GM03348 (cell line): Measurements from ENCODE around the gene RABEP2.
"Not testable (repeated sequence)": the region's sequence is repeated elsewhere in the genome, so short reads cannot be mapped to it uniquely, and the experiment has no call there.

Source experiments
- DNase-seq: peaks from one replicate; pipeline ENCODE4 v3.0.0; 2012; ENCODE audit warnings: low spot score

The RABEP2 gene

GRCh38 chr16:28879261-28879840, 45.7 kb downstream of the RABEP2 start:
- no peak for DNase-seq

DNA sequence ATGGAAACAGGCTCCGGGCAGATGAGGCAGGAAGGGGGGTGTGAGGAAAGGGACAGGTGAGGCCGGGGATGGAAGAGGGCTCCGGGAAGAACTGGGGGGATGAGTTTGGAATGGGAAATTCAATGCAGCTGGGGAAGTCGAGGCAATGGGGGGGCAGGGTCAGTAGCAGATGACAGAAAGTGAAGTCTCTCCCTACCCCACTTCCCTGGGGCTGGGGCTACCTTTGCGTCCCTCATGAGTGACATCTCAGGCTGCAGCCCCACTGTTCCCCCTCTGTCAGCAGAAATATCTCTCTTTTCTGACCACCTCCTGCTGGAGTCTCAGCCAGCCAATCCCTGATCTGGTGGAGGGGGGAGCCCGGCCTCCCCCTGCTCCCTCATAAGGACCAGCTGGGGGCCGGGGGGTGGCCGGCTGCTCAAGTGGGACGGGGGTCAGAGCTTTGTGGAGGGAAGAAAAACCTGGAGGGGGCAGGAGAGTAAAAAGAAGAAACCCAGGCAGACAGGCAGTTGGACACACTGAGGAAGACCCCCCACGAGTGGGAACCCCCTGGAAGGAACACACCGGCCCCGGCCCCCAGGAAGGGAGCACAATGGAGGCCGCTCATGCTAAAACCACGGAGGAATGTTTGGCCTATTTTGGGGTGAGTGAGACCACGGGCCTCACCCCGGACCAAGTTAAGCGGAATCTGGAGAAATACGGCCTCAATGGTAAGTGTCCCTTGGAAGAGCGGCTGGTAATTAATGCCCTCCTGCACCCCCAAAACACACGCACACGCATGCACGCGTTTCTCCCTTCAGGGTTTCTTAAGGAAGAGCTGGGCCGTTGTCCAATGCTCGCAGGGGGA, 46.7 kb downstream of the RABEP2 start, which contains the start of gene ATP2A1:
Gene ATP2A1 (plus strand): TSS at position 406 of the 844 bp plus-strand sequence. CDS start 184 bp downstream, at position 590.
- DNase-seq = no peak

- DNase-seq = no peak
These were observed 47.4 kb downstream of the RABEP2 start for GRCh38 chr16:28877655-28878000.

GRCh38 chr16:28876973-28877654, 47.9 kb downstream of the RABEP2 start:
- no peak for DNase-seq

DNA sequence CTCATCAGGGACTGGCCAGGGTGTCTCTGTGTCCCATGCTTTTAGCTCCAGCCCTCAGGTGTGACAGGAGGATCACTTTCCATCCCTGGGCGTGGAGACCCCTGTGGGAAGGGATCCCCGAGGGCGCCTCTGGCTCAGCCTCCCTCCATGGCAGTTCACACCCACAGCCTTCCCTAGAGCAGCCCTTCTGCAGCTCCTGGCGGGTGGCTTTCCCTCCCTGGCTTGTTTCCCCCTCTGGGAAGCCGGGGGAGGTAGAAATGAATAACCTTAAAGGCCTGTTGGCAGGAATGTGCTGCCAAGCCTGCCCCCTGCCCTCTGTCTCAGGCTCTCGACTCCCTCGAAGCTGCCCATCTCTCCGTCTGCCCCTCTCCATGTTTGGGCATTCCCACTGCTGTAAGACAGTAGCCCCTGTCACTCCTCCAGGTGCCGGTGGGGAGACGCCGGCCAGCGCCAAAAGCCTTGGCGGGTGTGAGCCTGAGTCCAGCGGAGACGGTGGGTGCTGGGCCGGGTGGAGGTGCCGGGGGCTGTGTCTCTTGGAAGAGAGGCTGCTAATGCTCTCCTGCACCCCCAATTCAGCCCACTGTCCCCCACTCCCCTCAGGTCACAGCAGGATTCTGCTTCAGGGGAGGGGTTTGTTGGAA, 48.9 kb downstream of the RABEP2 start:
- DNase-seq = no peak

DNA sequence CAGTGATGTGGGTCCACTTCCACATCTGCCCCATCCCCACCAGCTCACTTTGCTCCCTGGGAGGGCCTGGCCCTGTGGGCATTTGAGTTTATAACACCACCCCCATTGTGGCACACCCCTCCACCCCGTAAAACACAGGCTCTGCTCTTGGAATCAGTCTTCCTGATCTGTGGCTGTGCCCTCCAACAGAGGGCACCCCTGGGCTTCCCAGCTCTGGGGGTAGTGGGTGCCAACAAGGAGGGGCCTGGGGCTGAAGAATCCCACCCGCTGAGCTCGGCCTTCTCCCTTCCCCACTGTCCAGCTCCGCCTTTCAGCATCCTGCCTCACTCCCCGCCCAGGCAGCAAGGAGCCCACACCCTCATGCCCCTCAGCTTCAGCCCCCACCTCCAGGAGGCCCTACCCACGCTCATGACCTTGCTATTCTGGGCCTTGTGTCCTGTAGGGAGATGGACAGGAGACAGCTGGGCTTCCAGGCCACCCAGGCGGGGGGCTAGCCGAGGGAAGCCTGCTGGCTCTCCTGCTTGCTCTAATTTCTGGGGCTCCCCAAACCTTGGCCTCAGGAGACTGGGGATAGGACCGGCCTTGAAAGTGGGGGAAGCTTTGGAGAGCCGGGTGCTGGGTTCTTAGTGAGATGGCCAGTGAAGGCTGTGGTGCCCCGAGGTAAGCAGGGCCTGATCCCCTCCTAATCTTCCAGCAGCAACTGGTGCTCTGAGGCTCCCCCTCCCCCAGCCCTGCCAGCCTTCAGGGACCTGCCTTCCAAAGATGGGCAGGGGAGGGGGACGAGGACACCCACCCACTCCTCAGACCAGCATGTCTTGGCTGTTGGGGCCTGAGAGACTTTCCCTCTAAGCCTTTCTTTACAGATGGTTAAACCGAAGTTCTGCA, 49.7 kb downstream of the RABEP2 start:
- no peak for DNase-seq

GRCh38 chr16:28874406-28874805, 50.6 kb downstream of the RABEP2 start:
- DNase-seq = no peak

DNA sequence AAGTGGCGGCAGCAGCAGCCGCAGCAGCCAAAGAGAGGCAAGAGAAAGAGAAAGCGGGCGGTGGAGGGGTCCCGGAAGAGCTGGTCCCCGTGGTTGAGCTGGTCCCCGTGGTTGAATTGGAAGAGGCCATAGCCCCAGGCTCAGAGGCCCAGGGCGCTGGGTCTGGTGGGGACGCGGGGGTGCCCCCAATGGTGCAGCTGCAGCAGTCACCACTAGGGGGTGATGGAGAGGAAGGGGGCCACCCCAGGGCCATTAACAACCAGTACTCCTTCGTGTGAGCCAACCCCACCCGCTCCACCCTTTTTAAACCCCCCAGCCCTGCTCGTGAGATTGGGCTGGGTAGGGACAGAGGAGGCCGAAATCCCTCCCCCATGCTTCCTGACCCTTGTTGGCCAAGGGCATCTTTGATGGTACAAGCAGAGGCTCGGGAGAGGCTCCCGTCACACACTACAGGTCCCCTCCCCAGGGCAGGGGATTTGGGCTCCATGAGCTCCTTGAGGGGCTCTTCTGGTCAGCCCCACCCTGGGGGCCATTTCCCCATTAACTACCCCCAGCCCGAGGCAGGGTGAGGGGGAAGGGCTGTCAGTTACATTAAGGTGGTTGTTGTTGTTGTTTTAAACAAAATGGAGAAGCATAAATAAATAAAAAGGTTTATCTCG, 51.4 kb downstream of the RABEP2 start:
- DNase-seq = peak; percentile 76

DNA sequence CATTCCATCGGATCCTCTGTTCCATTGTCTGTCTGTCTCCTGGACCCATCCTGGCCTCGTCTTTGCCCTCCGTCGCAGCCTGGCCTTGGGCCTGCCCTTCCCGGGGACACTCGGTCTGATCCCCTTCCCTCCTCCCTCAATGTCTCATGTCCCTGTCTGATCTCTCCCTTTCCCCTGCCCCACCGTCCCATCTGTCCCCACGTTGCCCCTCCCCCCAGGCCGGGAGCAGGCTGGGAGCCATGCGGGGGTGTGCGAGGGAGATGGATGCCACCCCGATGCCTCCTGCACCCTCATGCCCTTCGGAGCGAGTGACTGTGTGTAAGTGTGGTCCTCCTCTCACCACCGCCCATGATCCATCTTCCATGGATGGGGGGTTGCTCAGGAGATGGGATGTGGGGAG, 52.1 kb downstream of the RABEP2 start:
- no peak for DNase-seq

DNA sequence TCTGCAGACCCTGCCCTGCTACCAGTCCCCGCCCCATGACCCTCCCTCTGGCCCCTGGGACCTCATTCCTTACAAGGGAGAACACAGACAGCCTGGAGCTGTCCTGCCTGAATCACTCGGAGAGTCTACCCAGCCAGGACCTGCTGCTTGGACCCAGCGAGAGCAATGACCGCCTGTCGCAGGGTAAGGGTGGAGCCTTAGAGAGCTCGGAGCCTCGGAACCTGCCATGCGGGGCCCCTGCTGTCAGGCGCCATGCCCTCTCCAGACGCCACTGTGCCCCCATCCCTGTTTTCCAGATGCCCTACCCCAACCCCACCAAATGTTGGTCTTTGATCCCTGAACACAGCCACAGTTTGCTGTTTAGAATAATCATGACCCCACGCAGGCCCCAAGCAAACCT, 55.8 kb downstream of the RABEP2 start:
- DNase-seq = no peak

GRCh38 chr16:28867646-28868045, 57.4 kb downstream of the RABEP2 start:
- not testable (repeated sequence) for DNase-seq

- DNase-seq = no peak
These were observed 57.8 kb downstream of the RABEP2 start for GRCh38 chr16:28867241-28867640.

- DNase-seq = no peak
These were observed 58.6 kb downstream of the RABEP2 start for GRCh38 chr16:28866454-28866804.

- no peak for DNase-seq
These were observed 59.1 kb downstream of the RABEP2 start for GRCh38 chr16:28865722-28866453.

DNA sequence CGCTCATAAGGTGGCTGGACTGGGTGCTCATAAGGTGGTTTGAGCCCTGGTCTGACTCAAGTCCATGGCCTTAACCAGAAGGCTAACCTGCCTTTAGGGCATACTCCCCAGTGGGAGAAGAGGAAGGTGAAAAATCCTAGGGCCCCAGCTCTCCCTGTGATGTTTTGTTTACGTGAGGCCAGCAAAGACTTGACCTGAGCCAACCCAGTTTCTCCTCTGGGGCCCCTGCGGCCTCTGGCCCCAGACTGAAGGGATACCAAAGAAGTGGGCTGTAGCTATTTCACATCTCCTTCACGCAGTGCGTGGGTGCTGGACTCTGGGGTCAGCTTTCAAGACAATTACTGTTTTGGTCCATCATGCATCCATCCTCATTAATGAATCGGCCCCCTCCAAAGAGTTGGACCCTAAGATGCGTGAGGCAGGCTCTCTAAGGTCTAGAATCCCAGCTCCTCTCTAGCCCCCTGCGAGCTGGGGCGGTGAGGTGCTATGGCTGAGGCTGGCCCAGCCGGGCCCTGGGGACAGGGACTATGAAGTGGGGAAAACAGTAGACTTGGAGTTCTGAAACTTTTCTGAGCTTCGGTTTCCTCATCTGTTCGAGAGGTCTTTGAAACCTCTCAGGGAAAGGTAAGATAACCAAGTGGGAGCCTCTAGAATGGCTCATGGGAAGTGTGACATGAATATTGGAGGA, 59.9 kb downstream of the RABEP2 start:
- DNase-seq = no peak

DNA sequence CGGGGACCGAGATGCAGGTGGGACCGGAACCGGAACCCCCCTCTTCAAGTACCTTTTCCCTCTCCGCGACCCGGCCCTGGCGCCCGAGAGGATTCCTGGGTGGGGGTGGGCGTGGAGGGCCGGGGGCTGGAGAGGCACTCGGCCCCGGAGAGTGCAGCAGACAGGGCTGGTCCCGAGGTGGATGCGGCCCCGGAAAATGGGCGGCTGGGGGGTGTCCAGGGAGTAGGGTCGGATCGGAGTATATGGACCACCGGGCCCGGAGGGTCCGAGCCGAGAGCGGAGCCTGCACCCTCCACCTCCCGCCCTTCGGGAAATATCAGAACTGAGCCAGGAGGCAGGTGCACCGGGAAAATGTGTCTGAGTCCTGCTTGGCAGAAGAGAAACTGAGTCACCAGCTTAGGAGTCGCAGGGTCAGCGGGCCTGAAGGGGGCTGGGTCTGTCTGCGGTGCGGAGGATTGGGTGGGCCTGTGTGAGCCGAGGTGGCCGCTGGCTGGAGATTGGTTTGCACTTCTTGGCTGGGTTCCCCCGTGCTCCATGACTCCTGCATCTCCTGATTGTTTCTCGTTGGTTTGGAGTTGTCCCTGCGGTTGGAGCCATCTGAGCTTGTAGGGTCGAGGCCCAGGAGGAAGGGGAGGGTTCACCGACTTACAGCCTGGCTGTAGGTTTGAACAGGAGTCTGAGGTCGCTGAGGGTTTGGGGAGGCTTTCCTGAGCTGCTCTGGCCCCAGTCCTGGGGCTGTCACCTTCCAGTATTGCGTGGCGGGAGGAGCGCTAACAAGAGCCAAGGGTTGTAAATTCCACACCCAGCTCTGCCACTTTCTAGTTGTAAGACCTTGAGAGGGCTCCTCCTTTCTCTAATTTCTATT, 60.9 kb downstream of the RABEP2 start:
- DNase-seq = peak; percentile 57

DNA sequence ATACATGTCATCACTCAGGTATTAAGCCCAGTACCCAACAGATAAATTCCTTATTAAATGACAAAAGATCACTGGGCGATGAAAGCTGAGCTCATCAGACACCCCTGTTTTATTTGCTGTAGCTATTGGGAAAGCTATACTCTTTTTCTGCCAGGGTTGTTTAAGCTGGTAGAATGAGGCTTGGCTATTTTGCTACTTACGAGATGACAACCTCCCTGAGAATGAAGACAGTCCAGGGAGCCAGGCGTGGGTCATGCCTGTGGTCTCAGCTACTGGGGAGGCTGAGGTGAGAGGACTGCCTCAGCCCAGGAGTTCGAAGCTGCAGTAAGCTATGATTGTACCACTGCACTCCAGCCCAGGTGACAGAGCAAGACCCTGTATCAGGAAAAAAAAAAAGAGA, 65.7 kb downstream of the RABEP2 start:
- DNase-seq = no peak

DNA sequence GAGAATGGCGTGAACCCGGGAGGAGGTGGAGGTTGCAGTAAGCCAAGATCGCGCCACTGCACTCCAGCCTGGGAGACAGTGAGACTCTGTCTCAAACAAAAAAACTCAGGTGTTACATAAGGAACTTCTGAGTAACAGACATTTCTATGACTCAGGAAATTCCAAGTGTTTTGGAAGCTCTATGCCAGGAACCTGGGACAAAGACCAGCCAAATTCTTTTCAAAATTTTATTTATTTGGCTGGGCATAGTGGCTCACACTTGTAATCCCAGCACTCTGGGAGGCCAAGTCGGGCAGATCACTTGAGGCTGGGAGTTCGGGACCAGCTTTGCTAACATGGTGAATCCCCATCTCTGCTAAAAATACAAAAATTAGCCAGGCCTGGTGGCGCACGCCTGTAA, 66.6 kb downstream of the RABEP2 start:
- DNase-seq = no peak
